ENCODE data around the gene GSTA2.
"Not testable (repeated sequence)": the region's sequence is repeated elsewhere in the genome, so short reads cannot be mapped to it uniquely, and the experiment has no call there.

The GSTA2 gene

GRCh38 chr6:52724042-52724405 is 39.3 kb downstream of the GSTA2 start:
- peak overlapping the region; percentile 50 for H3K4me2 ChIP-seq (ENCODE audit: low read length)
- no peak overlapping the region for H3K4me3 ChIP-seq (ENCODE audit: low read length)
- peaks cover 3% of the 10 kb centered on the region for H3K27me3 ChIP-seq (ENCODE audit: control insufficient read depth, insufficient read depth, low read length)
- H3K36me3 ChIP-seq (ENCODE audit: insufficient read depth, low read length) = no peaks in the 10 kb centered on the region
- no peak overlapping the region for H3K9ac ChIP-seq (ENCODE audit: low read depth, low read length)
- H3K4me1 ChIP-seq (ENCODE audit: control insufficient read depth, insufficient read depth, low read length) = peaks cover 26% of the 10 kb centered on the region
- H3K9me3 ChIP-seq (replicated peaks; ENCODE audit: low read length) = no peaks in the 10 kb centered on the region

DNA sequence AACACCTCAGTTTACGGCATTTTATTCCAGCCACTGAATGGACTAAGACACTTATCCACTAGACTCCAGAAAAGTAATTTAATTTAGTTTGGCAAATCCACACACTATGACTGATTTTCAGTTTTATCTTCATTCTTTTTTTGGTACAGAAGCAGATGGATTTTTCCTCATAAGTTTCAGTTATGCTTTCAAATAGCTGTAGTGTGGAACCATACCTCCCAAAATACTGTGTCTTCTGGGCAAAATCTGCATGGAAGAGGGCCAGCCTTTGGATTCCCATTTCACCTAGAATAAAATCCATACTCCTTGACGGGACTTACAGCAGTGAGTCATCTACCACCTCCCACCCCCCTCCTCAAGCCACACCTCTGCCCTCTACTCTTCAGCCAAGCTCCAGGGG is 43.0 kb downstream of the GSTA2 start:
- H3K9ac ChIP-seq (ENCODE audit: low read depth, low read length) = no peak overlapping the region
- peaks cover 8% of the 10 kb centered on the region for H3K27me3 ChIP-seq (ENCODE audit: control insufficient read depth, insufficient read depth, low read length)
- H3K36me3 ChIP-seq (ENCODE audit: insufficient read depth, low read length) = no peaks in the 10 kb centered on the region
- no peaks in the 10 kb centered on the region for H3K9me3 ChIP-seq (replicated peaks; ENCODE audit: low read length)
- no peak overlapping the region for H3K4me2 ChIP-seq (ENCODE audit: low read length)
- peaks cover 18% of the 10 kb centered on the region for H3K4me1 ChIP-seq (ENCODE audit: control insufficient read depth, insufficient read depth, low read length)
- H3K4me3 ChIP-seq (ENCODE audit: low read length) = no peak overlapping the region

GRCh38 chr6:52718550-52718949 is 44.7 kb downstream of the GSTA2 start:
- Histone ChIP-seq H3K9ac (ENCODE audit: low read depth, low read length) (no peak overlapping the region), H3K4me2 (ENCODE audit: low read length) (no peak overlapping the region), H3K27me3 (ENCODE audit: control insufficient read depth, insufficient read depth, low read length) (peaks cover 14% of the 10 kb centered on the region), H3K4me1 (ENCODE audit: control insufficient read depth, insufficient read depth, low read length) (peaks cover under 1% of the 10 kb centered on the region), H3K36me3 (ENCODE audit: insufficient read depth, low read length) (no peaks in the 10 kb centered on the region), H3K4me3 (ENCODE audit: low read length) (no peak overlapping the region), H3K9me3 (replicated peaks; ENCODE audit: low read length) (no peaks in the 10 kb centered on the region)

GRCh38 chr6:52714761-52715160 is 48.5 kb downstream of the GSTA2 start:
- H3K4me2 ChIP-seq (ENCODE audit: low read length); H3K9me3 ChIP-seq (replicated peaks; ENCODE audit: low read length); H3K4me3 ChIP-seq (ENCODE audit: low read length); H3K9ac ChIP-seq (ENCODE audit: low read depth, low read length); H3K4me1 ChIP-seq (ENCODE audit: control insufficient read depth, insufficient read depth, low read length); H3K36me3 ChIP-seq (ENCODE audit: insufficient read depth, low read length): not testable (repeated sequence)
- peaks cover 14% of the 10 kb centered on the region for H3K27me3 ChIP-seq (ENCODE audit: control insufficient read depth, insufficient read depth, low read length)

DNA sequence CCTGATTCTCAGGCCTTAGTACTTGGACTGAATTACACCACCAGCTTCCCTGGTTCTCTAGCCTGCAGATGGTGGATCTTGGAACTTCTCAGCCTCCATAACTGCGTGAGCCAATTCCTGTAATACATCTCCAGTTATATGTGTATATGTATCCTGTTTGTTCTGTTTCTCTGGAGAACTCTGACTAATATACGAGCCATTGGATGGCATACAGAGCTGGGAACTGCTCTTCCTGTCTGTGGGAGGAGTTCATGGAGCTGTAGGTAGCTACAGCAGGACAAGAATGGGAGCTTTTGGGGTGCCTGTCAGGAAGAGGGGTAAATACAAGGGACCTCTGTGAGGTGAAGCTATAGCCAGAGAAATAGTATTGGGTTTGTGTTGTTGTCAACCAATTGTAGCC is 51.1 kb downstream of the GSTA2 start:
- no peak overlapping the region for H3K9ac ChIP-seq (ENCODE audit: low read depth, low read length)
- H3K4me2 ChIP-seq (ENCODE audit: low read length) = no peak overlapping the region
- H3K27me3 ChIP-seq (ENCODE audit: control insufficient read depth, insufficient read depth, low read length) = peaks cover 14% of the 10 kb centered on the region
- no peaks in the 10 kb centered on the region for H3K36me3 ChIP-seq (ENCODE audit: insufficient read depth, low read length)
- no peak overlapping the region for H3K4me3 ChIP-seq (ENCODE audit: low read length)
- no peaks in the 10 kb centered on the region for H3K9me3 ChIP-seq (replicated peaks; ENCODE audit: low read length)
- H3K4me1 ChIP-seq (ENCODE audit: control insufficient read depth, insufficient read depth, low read length) = no peaks in the 10 kb centered on the region

DNA sequence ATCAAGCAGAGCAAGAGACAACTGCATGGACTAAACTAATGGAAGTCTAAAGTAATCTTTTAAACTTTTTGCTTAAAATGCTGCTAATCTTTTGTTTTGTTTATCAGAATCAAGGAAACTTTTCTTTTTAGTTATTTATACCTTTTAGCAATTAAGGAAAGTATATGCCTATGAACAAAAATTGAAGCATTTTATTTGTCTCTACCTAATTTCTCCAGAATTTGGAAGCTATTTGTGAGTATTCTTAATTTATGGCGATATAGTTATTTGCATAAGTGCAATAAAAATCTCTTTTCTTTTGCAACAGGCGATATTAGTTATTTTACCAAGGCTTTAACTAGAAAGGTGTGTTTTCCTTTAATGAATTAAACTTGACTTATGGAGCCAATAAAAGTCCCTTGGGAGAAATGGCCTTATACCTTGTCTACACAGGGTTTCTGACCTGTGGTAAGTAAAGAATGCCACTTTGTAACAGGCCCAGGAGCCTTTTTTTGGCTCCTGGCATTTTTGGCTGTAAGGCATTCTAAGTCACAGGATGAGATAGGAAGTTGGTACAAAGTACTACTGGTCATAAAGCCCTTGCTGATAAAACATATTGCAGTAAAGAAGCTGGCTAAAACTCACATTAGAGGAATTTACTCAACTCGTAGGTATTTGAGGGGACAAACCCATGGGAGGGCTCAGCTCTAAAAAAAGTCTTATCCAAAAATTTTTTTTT is 55.2 kb downstream of the GSTA2 start:
- Histone ChIP-seq H3K4me1 (ENCODE audit: control insufficient read depth, insufficient read depth, low read length) (no peaks in the 10 kb centered on the region), H3K36me3 (ENCODE audit: insufficient read depth, low read length) (no peaks in the 10 kb centered on the region), H3K4me2 (ENCODE audit: low read length) (no peak overlapping the region), H3K27me3 (ENCODE audit: control insufficient read depth, insufficient read depth, low read length) (peaks cover 23% of the 10 kb centered on the region), H3K9me3 (replicated peaks; ENCODE audit: low read length) (no peaks in the 10 kb centered on the region), H3K9ac (ENCODE audit: low read depth, low read length) (no peak overlapping the region), H3K4me3 (ENCODE audit: low read length) (no peak overlapping the region)

DNA sequence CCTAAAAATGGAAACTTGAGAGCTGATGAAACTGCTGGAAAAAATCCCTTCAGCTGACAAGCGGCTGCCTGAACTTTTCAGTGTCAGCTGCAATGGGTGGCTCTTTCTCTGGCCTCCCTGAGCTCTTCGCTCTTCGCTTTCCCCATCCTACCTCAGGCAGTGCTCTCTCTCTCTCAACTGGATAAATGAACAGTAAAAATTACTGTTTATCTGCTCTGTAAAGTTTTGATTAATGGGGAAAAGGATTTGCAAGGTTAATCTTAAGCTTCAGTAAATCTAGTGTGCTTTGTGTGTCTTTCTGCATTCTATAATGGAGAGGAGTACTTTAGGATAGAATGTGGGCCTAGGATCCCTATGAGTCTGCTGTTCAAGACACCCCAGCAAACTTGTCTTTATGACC is 57.3 kb downstream of the GSTA2 start:
- H3K27me3 ChIP-seq (ENCODE audit: control insufficient read depth, insufficient read depth, low read length) = peaks cover 23% of the 10 kb centered on the region

DNA sequence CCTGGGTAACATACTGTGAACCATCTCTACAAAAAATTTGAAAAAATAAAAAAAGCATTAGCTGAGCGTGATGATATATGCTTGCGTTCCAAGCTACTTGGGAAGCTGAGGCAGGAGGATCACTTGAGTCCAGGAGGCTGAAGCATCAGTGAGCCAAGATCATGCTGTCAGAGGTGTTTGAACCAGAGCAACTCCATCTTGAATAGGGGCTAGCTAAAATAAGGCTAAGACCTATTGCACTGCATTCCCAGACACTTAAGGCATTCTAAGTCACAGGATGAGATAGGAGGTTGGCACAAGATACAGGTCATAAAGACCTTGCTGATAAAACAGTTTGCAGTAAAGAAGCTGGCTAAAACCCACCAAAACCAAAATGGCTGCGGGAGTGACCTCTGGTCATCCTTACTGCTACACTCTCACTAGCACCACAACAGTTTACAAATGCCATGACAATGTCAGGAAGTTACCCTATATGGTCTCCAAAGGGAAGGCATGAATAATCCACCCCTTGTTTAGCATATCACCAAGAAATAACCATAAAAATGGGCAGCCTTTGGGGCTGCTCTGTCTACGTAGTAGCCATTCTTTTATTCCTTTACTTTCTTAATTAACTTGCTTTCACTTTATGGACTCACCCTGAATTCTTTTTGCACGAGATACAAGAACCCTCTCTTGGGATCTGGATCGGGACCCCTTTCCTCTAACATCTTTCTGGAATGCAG is 58.3 kb downstream of the GSTA2 start:
- not testable (repeated sequence) for H3K9me3 ChIP-seq (replicated peaks; ENCODE audit: low read length); H3K4me2 ChIP-seq (ENCODE audit: low read length); H3K36me3 ChIP-seq (ENCODE audit: insufficient read depth, low read length); H3K4me3 ChIP-seq (ENCODE audit: low read length); H3K4me1 ChIP-seq (ENCODE audit: control insufficient read depth, insufficient read depth, low read length); H3K9ac ChIP-seq (ENCODE audit: low read depth, low read length)
- peaks cover 23% of the 10 kb centered on the region for H3K27me3 ChIP-seq (ENCODE audit: control insufficient read depth, insufficient read depth, low read length)

More for the DNA sequence above, 57.3 kb downstream of the GSTA2 start:
- Histone ChIP-seq H3K4me3 (ENCODE audit: low read length) (no peak overlapping the region), H3K4me1 (ENCODE audit: control insufficient read depth, insufficient read depth, low read length) (no peaks in the 10 kb centered on the region), H3K9ac (ENCODE audit: low read depth, low read length) (no peak overlapping the region), H3K4me2 (ENCODE audit: low read length) (no peak overlapping the region), H3K9me3 (replicated peaks; ENCODE audit: low read length) (no peaks in the 10 kb centered on the region), H3K36me3 (ENCODE audit: insufficient read depth, low read length) (no peaks in the 10 kb centered on the region)

DNA sequence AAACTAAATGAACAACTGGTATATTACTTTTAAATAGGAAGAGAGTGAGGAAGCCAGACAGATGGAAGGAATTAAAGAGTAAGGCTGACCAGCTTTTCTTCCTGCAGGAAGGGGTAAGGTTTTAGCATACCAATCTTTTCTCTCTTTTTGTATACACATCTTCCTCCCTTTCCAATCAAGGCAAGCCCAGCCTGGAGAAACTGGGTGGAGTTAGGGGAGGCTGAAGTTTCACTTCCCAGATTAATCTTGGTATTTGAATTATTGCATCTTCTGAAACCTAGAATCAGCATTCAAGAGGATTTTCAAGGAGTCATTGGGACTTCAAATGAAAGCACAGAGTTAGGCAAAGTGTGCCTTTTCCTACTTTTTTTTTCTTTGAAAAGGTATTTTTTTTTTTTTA is 59.2 kb downstream of the GSTA2 start:
- no peaks in the 10 kb centered on the region for H3K4me1 ChIP-seq (ENCODE audit: control insufficient read depth, insufficient read depth, low read length)
- no peak overlapping the region for H3K9ac ChIP-seq (ENCODE audit: low read depth, low read length)
- no peak overlapping the region for H3K4me3 ChIP-seq (ENCODE audit: low read length)
- no peaks in the 10 kb centered on the region for H3K36me3 ChIP-seq (ENCODE audit: insufficient read depth, low read length)
- peaks cover 30% of the 10 kb centered on the region for H3K27me3 ChIP-seq (ENCODE audit: control insufficient read depth, insufficient read depth, low read length)
- H3K4me2 ChIP-seq (ENCODE audit: low read length) = no peak overlapping the region
- H3K9me3 ChIP-seq (replicated peaks; ENCODE audit: low read length) = no peaks in the 10 kb centered on the region
